BLaER1 (cell line): Measurements from ENCODE around the gene GPR37L1.

Source experiments
- H3K27ac ChIP-seq: shearing (Covaris generic); formaldehyde crosslinking; 2 replicates; pipeline ENCODE4 v1.8.1; 2022
- H3K27me3 ChIP-seq: shearing (Covaris generic); formaldehyde crosslinking; 2 replicates; pipeline ENCODE4 v1.8.1; 2022
- H3K36me3 ChIP-seq: shearing (Covaris generic); formaldehyde crosslinking; 2 replicates; pipeline ENCODE4 v1.8.1; 2022
- H3K4me1 ChIP-seq: shearing (Covaris generic); formaldehyde crosslinking; 2 replicates; pipeline ENCODE4 v1.8.1; 2022
- H3K4me2 ChIP-seq: shearing (Covaris generic); formaldehyde crosslinking; 2 replicates; pipeline ENCODE4 v1.8.1; 2022
- H3K4me3 ChIP-seq: shearing (Covaris generic); formaldehyde crosslinking; 2 replicates; pipeline ENCODE4 v1.8.1; 2022
- H3K9ac ChIP-seq: shearing (Covaris generic); formaldehyde crosslinking; 2 replicates; pipeline ENCODE4 v1.8.1; 2022
- H3K9me3 ChIP-seq: shearing (Covaris generic); formaldehyde crosslinking; 2 replicates; pipeline ENCODE4 v1.8.1; 2022
- H4K20me1 ChIP-seq: shearing (Covaris generic); formaldehyde crosslinking; 2 replicates; pipeline ENCODE4 v1.8.1; 2022
- Cebpa-rat ChIP-seq: shearing (Covaris generic); IDR thresholded peaks from 2 replicates; pipeline ENCODE4 v1.8.1; 2022

The GPR37L1 gene

DNA sequence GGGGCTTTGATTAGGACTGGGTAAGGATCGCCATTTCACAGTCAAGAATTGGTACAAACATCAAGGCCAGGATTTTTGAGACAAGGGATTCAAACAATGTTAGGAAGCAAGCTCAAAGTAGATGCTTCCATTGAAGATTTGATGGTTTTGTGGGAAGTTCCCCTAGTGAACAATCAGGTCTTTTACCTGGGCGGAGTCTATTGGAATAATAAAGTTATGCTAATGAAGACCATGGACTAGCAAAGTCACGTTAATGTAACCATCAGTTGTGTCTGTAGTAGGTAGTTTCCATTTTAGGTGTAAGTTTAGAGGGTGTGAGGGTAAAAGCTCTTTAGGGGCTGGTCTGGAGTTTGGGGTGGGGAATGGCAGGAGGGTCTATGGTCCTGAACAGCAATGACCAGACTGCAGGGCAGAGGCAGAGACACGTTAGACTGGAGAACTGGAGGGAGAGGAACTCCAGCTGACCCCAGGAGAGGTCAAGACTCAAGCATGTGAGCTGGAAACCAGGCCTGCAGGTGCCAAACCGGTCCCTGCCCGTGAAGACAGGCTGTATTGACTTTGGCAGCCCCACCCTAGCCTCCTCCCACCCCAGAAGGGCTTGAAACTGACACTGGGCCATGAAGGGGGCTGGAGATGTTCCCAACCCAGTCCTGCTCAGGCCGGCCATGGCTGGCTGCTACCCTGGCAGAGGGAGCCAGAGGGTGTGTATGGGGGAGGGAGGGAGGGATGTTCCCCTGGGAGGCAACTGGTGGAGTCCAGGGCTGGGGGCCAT, 36.0 kb upstream of the GPR37L1 start:
- H3K4me2 ChIP-seq, result no peak overlapping the region
- H4K20me1 ChIP-seq, result no peaks in the 10 kb centered on the region
- H3K27ac ChIP-seq, result no peak overlapping the region
- no peak for TF ChIP-seq Cebpa-rat
- no peaks in the 10 kb centered on the region for H3K36me3 ChIP-seq
- H3K27me3 ChIP-seq, result no peaks in the 10 kb centered on the region
- H3K4me1 ChIP-seq, result no peaks in the 10 kb centered on the region
- no peak overlapping the region for H3K9ac ChIP-seq
- H3K9me3 ChIP-seq, result no peaks in the 10 kb centered on the region
- H3K4me3 ChIP-seq, result no peak overlapping the region

DNA sequence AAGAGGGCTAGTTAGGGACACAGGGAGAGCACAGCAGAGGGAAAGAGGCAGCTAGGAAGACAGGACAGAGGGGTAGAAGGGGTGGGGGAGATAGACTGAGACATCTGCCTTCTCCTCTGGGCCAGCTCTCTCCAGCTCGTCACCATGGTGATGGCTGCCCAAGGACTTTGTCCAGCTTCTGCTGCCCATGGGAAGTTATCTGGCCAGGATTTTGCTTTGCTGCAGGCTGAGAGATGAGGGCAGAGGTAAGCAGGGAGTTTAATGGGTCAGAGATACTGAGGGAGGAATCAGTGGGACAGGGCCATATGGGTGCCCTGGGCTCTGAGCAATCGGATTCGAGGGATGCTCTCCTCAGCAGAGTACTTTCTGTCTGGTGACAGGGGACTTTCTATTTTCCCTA, 34.5 kb upstream of the GPR37L1 start:
- Histone ChIP-seq H3K9me3 (no peaks in the 10 kb centered on the region), H3K27ac (no peak overlapping the region), H3K36me3 (no peaks in the 10 kb centered on the region), H3K27me3 (no peaks in the 10 kb centered on the region), H3K4me2 (no peak overlapping the region), H3K9ac (no peak overlapping the region), H3K4me1 (no peaks in the 10 kb centered on the region), H3K4me3 (no peak overlapping the region), H4K20me1 (no peaks in the 10 kb centered on the region)
- no peak for TF ChIP-seq Cebpa-rat

DNA sequence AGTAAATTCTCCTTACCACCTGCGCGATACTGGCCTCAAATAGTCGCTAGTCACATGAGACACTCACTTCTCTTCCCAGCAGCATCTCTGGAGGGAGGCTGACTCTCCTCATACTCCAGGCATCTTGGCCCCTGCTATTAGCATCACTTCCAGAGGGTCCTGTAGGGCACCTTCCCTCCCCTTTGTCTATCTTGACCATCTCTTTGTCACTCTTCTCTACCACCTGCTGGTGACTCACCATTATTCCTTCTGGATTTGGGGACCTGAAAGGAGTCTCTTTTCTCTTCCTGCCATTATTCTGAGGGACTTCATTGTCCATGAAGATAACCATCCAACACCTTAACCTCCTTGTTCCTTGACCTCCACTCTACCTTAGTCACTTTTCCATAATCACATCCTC, 31.7 kb upstream of the GPR37L1 start:
- Histone ChIP-seq H3K4me1 (no peaks in the 10 kb centered on the region), H3K9me3 (no peaks in the 10 kb centered on the region), H3K27me3 (no peaks in the 10 kb centered on the region), H3K36me3 (no peaks in the 10 kb centered on the region), H3K9ac (no peak overlapping the region), H3K4me2 (no peak overlapping the region), H4K20me1 (no peaks in the 10 kb centered on the region), H3K4me3 (no peak overlapping the region), H3K27ac (no peak overlapping the region)
- no peak for TF ChIP-seq Cebpa-rat

DNA sequence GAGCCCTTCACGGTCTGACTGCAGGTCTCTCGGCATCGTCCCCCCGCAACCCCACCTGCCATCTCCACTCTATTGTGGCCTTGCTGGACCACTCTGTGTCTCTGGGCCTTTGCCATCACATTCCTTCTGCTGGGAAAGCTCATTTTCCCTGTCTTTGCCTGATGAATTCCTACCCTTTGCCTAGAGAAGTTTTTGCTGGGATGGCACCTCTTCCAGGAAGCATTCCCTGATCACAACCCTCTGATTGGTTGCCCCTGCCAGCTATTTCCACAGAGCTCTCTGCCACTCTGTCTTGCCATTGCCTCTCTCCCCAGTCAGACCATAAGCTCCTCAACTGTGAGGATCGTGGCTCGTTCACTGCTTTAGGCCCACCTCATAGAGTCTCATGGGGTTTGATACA, 28.9 kb upstream of the GPR37L1 start:
- Histone ChIP-seq H4K20me1 (no peaks in the 10 kb centered on the region), H3K27me3 (no peaks in the 10 kb centered on the region), H3K9ac (no peak overlapping the region), H3K4me2 (no peak overlapping the region), H3K27ac (no peak overlapping the region), H3K9me3 (no peaks in the 10 kb centered on the region), H3K4me3 (no peak overlapping the region), H3K4me1 (no peaks in the 10 kb centered on the region), H3K36me3 (no peaks in the 10 kb centered on the region)
- TF ChIP-seq Cebpa-rat, result no peak

DNA sequence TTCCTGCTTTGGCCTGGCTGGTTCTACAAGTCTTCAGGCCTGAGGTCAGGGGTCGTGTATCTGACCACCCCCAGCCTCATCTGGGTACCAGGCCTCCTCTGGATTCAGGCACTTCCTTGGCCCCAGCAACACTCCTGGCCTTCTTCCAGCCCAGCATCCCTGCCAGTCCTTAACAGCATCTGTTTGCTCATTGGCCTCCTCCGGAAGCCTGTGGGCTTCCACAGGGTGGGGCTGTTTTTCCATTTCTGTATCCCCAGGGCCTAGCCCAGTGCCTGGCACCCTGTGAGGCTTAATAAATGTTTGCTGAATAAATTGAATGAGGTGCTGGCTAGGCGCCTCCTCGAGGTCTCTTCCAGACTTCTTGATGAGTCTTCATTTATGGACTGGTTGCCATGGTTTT, 21.5 kb upstream of the GPR37L1 start:
- Histone ChIP-seq H3K36me3 (no peaks in the 10 kb centered on the region), H3K4me2 (no peak overlapping the region), H3K27me3 (no peaks in the 10 kb centered on the region), H3K4me3 (no peak overlapping the region), H3K9me3 (no peaks in the 10 kb centered on the region), H3K4me1 (no peaks in the 10 kb centered on the region), H3K27ac (no peak overlapping the region), H3K9ac (no peak overlapping the region), H4K20me1 (no peaks in the 10 kb centered on the region)
- TF ChIP-seq Cebpa-rat, result no peak

DNA sequence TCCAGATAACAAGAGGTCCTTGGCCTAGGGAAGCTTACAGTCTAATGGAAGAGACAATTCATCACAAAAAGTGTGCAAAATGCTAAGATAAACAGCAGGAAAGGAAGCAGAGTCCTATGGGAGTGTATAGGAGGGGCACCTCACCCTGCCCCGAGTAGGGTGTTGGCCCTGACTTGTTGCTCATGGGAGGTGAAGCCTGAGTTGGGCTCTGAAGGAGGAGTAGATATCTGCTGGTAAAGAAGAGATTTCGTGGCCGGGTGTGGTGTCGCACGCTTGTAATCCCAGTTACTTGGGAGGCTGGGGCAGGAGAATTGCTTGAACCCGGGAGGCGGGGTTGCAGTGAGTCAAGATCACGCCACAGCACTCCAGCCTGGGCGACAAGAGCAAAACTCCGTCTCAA, 18.6 kb upstream of the GPR37L1 start:
- Histone ChIP-seq H3K36me3 (no peaks in the 10 kb centered on the region), H3K27ac (no peak overlapping the region), H3K9ac (no peak overlapping the region), H3K4me3 (no peak overlapping the region), H3K4me2 (no peak overlapping the region), H3K4me1 (no peaks in the 10 kb centered on the region), H4K20me1 (no peaks in the 10 kb centered on the region), H3K27me3 (no peaks in the 10 kb centered on the region), H3K9me3 (no peaks in the 10 kb centered on the region)
- TF ChIP-seq Cebpa-rat, result no peak

DNA sequence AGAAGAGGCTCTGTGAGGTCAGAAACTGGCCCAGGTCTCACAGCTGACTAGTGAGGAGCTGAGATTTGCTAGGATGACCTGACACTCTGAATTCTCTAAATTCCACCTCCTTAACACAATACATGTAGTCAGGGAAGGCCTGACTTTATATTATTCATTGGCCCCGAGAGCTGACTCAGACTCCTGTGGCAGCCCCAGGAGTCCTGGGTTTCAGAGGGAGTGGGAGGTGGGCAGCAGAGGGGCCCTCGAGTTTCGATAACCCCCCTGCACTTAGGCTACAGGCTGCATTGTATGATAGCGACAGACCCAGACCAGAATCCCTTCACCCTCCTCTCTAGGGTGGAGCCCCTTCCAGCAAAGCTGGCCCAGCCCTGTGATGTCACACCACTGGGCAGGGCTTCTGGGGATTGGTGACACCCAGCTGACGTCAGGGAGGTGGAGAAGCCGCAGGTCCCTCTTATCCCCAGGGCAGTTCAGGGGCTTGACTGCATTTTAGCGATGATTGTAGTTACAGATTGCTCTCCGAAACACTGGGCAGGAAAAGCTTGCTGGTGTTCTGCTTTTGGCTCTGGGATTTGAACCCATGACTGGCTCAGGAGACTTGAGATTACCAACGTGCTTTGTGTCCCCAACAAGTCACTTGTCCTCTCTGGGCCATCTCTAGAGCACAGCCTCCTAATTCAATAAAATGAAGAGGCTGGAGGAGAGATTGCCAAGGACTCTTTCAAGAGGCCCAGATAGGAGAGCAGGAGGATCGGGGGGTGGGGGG, 17.0 kb upstream of the GPR37L1 start:
- H3K27ac ChIP-seq, result no peak overlapping the region
- H3K4me3 ChIP-seq, result no peak overlapping the region
- no peak overlapping the region for H3K4me2 ChIP-seq

DNA sequence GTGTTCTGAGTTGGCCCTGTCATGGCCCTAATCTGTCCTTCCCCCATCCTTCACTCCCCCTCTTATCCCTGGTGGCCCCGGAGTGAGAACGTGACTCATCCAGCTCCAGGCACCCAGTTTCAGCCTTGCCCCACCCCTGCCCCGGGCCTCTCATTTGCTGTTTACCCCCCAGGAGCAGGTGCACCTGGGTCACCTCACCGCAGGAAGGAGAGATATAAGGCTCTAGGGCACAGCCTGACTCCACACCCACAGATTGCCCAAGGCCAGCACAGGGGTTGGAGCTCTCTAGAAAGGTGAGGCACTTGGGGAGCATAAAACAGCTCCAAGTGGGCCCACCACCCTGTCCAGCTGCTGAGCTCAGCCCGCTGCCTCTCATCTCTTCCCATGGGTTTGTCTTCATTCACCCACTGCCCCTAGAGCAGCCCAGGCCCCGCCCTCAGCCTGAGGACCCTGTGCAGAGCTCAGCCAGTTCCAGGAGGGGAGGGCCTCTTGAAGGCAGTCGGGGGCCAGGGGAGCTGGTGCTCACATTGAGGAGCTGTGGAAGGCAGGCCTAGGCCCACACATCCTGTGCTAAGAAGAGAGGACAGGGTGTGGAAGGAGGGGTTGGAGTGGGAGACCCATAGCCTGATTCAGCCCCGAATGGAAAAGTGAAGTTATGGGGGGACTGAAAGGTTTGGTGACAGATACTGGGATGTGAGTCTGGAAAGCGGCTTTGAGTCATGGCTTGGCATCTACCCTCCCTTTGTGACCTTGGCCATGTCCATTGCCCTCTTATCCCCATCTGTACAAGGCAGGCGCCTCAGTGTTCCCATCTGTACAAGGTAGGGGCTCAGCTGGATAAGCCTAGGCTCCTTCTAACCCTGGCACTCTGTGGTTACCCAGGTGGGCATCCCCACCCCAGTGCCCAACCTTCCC, 16.1 kb upstream of the GPR37L1 start:
- Histone ChIP-seq H3K4me1 (no peaks in the 10 kb centered on the region), H3K9me3 (no peaks in the 10 kb centered on the region), H3K36me3 (no peaks in the 10 kb centered on the region), H3K9ac (no peak overlapping the region), H3K27me3 (no peaks in the 10 kb centered on the region), H3K4me3 (no peak overlapping the region), H3K27ac (no peak overlapping the region), H4K20me1 (no peaks in the 10 kb centered on the region), H3K4me2 (no peak overlapping the region)
- no peak for TF ChIP-seq Cebpa-rat

More for the DNA sequence above, 17.0 kb upstream of the GPR37L1 start:
- Histone ChIP-seq H3K9ac (no peak overlapping the region), H3K36me3 (no peaks in the 10 kb centered on the region), H3K4me1 (no peaks in the 10 kb centered on the region), H3K9me3 (no peaks in the 10 kb centered on the region), H4K20me1 (no peaks in the 10 kb centered on the region), H3K27me3 (no peaks in the 10 kb centered on the region)
- no peak for TF ChIP-seq Cebpa-rat

DNA sequence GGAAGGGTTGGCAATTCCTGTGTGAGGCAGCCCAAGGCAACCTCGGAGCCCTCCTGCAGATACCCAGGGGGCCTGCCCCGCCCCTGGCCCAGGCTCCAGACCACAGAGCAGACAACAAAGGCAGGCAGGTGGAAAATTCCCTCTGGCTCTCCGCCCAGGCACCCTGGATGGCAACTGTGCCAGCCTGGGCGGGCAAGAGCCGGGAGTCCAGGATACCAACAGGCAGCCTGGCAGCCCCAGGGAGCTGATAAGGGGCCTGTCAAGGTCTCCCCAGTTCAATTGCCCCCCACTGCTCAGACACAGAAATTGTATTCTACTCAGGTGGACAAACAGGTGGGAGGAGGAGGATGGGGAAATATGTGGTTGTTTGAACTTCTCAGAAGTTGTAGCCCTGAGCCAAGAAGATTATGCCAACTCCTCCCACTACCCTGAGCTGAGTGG, 15.4 kb upstream of the GPR37L1 start:
- H3K27me3 ChIP-seq, result no peaks in the 10 kb centered on the region
- no peaks in the 10 kb centered on the region for H3K4me1 ChIP-seq
- H3K27ac ChIP-seq, result no peak overlapping the region
- H3K4me2 ChIP-seq, result no peak overlapping the region
- H4K20me1 ChIP-seq, result no peaks in the 10 kb centered on the region
- H3K9me3 ChIP-seq, result no peaks in the 10 kb centered on the region
- TF ChIP-seq Cebpa-rat, result no peak
- H3K36me3 ChIP-seq, result no peaks in the 10 kb centered on the region
- no peak overlapping the region for H3K9ac ChIP-seq
- H3K4me3 ChIP-seq, result no peak overlapping the region
